H9 (cell line): ENCODE data around the gene EPO. TPM values are rescaled to one million over a fixed set of nuclear protein-coding genes. Genes with fewer than 3 reads are reported as not detected.

Experiments used
- DNase-seq: peaks from one replicate; pipeline ENCODE4 v3.0.0-alpha.2; 2017
- H2AFZ ChIP-seq: one replicate; pipeline ENCODE4 v1.6.1; 2013; ENCODE audit warnings: mild to moderate bottlenecking, low read length, control low read depth, moderate library complexity
- H2AK5ac ChIP-seq: 2 replicates; pipeline ENCODE4 v1.6.1; 2013; ENCODE audit warnings: low read length, control low read depth, mixed read lengths; ENCODE audit not compliant: insufficient read length
- H2BK120ac ChIP-seq: one replicate; pipeline ENCODE4 v1.6.1; 2013; ENCODE audit warnings: low read depth, mild to moderate bottlenecking, low read length, control low read depth, inconsistent platforms; ENCODE audit not compliant: poor library complexity, severe bottlenecking
- H2BK12ac ChIP-seq: 2 replicates; pipeline ENCODE4 v1.6.1; 2013; ENCODE audit warnings: low read length, control low read depth, mixed read lengths, low read depth; ENCODE audit not compliant: insufficient read length
- H2BK15ac ChIP-seq: 2 replicates; pipeline ENCODE4 v1.6.1; 2013; ENCODE audit warnings: low read depth, low read length, control low read depth
- H2BK20ac ChIP-seq: one replicate; pipeline ENCODE4 v1.6.1; 2013; ENCODE audit warnings: low read depth, mild to moderate bottlenecking, low read length, control low read depth, inconsistent platforms; ENCODE audit not compliant: poor library complexity, severe bottlenecking
- H2BK5ac ChIP-seq: 2 replicates; pipeline ENCODE4 v1.6.1; 2013; ENCODE audit warnings: low read length, control low read depth, mixed read lengths; ENCODE audit not compliant: insufficient read length
- H3K14ac ChIP-seq: 2 replicates; pipeline ENCODE4 v1.6.1; 2013; ENCODE audit warnings: low read length, control low read depth; ENCODE audit not compliant: insufficient read depth
- H3K18ac ChIP-seq: 2 replicates; pipeline ENCODE4 v1.6.1; 2013; ENCODE audit warnings: low read depth, mild to moderate bottlenecking, mixed read lengths, low read length, control low read depth; ENCODE audit not compliant: insufficient read length
- H3K23ac ChIP-seq: 2 replicates; pipeline ENCODE4 v1.6.1; 2013; ENCODE audit warnings: low read length, control low read depth, mixed read lengths, low read depth; ENCODE audit not compliant: insufficient read length
- H3K23me2 ChIP-seq: 2 replicates; pipeline ENCODE4 v1.6.1; 2013; ENCODE audit warnings: low read depth, mild to moderate bottlenecking, mixed read lengths, low read length, control low read depth; ENCODE audit not compliant: insufficient read length, poor library complexity, severe bottlenecking
- H3K27ac ChIP-seq: 2 replicates; pipeline ENCODE4 v1.5.1; 2013; ENCODE audit warnings: low read length, control low read depth, mixed read lengths, low read depth; ENCODE audit not compliant: insufficient read length
- H3K27me3 ChIP-seq: 2 replicates; pipeline ENCODE4 v1.6.1; 2013; ENCODE audit warnings: low read length, control low read depth, inconsistent platforms; ENCODE audit not compliant: insufficient read depth
- H3K4ac ChIP-seq: 2 replicates; pipeline ENCODE4 v1.6.1; 2013; ENCODE audit warnings: low read depth, mild to moderate bottlenecking, control low read depth, inconsistent platforms, low read length, moderate library complexity
- H3K4me1 ChIP-seq: 2 replicates; pipeline ENCODE4 v1.6.1; 2013; ENCODE audit warnings: low read length, control low read depth, inconsistent platforms; ENCODE audit not compliant: insufficient read depth
- H3K4me2 ChIP-seq: 2 replicates; pipeline ENCODE4 v1.6.1; 2013; ENCODE audit warnings: low read length, control low read depth, mixed read lengths; ENCODE audit not compliant: insufficient read length, insufficient read depth
- H3K56ac ChIP-seq: 2 replicates; pipeline ENCODE4 v1.6.1; 2013; ENCODE audit warnings: low read depth, mild to moderate bottlenecking, mixed read lengths, low read length, control low read depth; ENCODE audit not compliant: insufficient read length
- H3K79me1 ChIP-seq: 2 replicates; pipeline ENCODE4 v1.6.1; 2013; ENCODE audit warnings: low read depth, mild to moderate bottlenecking, moderate library complexity, low read length, control low read depth, inconsistent platforms; ENCODE audit not compliant: insufficient read depth, poor library complexity, severe bottlenecking
- H3K79me2 ChIP-seq: 2 replicates; pipeline ENCODE4 v1.6.1; 2013; ENCODE audit warnings: low read length, control low read depth, inconsistent platforms; ENCODE audit not compliant: insufficient read depth
- H3K9ac ChIP-seq: 2 replicates; pipeline ENCODE4 v1.6.1; 2013; ENCODE audit warnings: low read length, control low read depth, mixed read lengths; ENCODE audit not compliant: insufficient read length; ENCODE audit errors: extremely low read depth
- H3K9me3 ChIP-seq: one replicate; pipeline ENCODE4 v1.6.1; 2013; ENCODE audit warnings: low read depth, low read length, inconsistent platforms; ENCODE audit not compliant: control insufficient read depth
- H3T11ph ChIP-seq: one replicate; pipeline ENCODE4 v1.6.1; 2013; ENCODE audit warnings: mild to moderate bottlenecking, low read length, control low read depth, inconsistent platforms
- H4K20me1 ChIP-seq: one replicate; pipeline ENCODE4 v1.6.1; 2013; ENCODE audit not compliant: control insufficient read depth, insufficient read length, insufficient read depth
- H4K5ac ChIP-seq: 2 replicates; pipeline ENCODE4 v1.6.1; 2013; ENCODE audit warnings: low read depth, mild to moderate bottlenecking, mixed read lengths, low read length, control low read depth; ENCODE audit not compliant: insufficient read length
- H4K8ac ChIP-seq: replicated peaks from 2 replicates; pipeline ENCODE4 v1.6.1; 2013; ENCODE audit warnings: low read length, control low read depth, mixed read lengths, low read depth; ENCODE audit not compliant: insufficient read length
- H4K91ac ChIP-seq: 2 replicates; pipeline ENCODE4 v1.6.1; 2013; ENCODE audit warnings: low read depth, mild to moderate bottlenecking, moderate library complexity, mixed read lengths, low read length, control low read depth; ENCODE audit not compliant: insufficient read length
- H3K27ac Mint-ChIP-seq, 3 experiments: 2 replicates in 2 of 3; 3 replicates in 1 of 3; pipeline ENCODE4 v1.8.0; 2020 to 2021; ENCODE audit warnings: mixed read lengths in 3 of 3, mild to moderate bottlenecking in 1 of 3, moderate library complexity in 1 of 3
- H3K27me3 Mint-ChIP-seq: 2 replicates; pipeline ENCODE4 v1.8.0; 2021; ENCODE audit warnings: low read depth, mild to moderate bottlenecking, moderate library complexity, mixed read lengths
- H3K36me3 Mint-ChIP-seq, 3 experiments: 2 replicates in 2 of 3; 3 replicates in 1 of 3; pipeline ENCODE4 v1.8.0; 2020 to 2021; ENCODE audit warnings: low read depth in 3 of 3, mixed read lengths in 3 of 3; ENCODE audit not compliant: insufficient read depth in 1 of 3
- H3K4me1 Mint-ChIP-seq, 2 experiments: 2 replicates each; pipeline ENCODE4 v1.8.0; 2020; ENCODE audit warnings: mixed read lengths in 2 of 2
- H3K4me3 Mint-ChIP-seq, 2 experiments: 2 replicates in 1 of 2; 3 replicates in 1 of 2; pipeline ENCODE4 v1.8.0; 2020 to 2021; ENCODE audit warnings: mild to moderate bottlenecking in 2 of 2, mixed read lengths in 2 of 2, moderate library complexity in 1 of 2
- H3K9me3 Mint-ChIP-seq, 2 experiments: 2 replicates in 1 of 2; 3 replicates in 1 of 2; pipeline ENCODE4 v1.8.0; 2020; ENCODE audit warnings: mild to moderate bottlenecking in 2 of 2, mixed read lengths in 2 of 2, moderate library complexity in 1 of 2
- WGBS: extraction: QIAGEN DNeasy Blood & Tissue Kit; methylation state at CpG from one replicate; pipeline ENCODE4 v1.1.7; 2013; ENCODE audit warnings: missing lambda C conversion rate, low lambda C conversion rate, mixed read lengths; ENCODE audit not compliant: insufficient read length; ENCODE audit errors: extremely low coverage; 5-methylcytosine and 5-hydroxymethylcytosine counted together
- total RNA-seq: library from RNA; stranded (reverse); gene quantifications from 2 replicates; pipeline ENCODE4 v1.2.1, GENCODE V29; 2021
- TF ChIP-seq, protein P1 (sequence below): fragments of 200-600 bp; sonication (generic); conservative IDR thresholded peaks from 3 replicates; pipeline ENCODE4 v1.8.0; 2021; ENCODE audit warnings: antibody characterized with exemption, mild to moderate bottlenecking

Gene EPO
- total RNA-seq, 1 experiment from 2014 or later = 0.44 TPM

GRCh38 chr7:100696123-100696521 is 24.1 kb upstream of the EPO start:
- no peak for DNase-seq
- H3K4ac ChIP-seq = no peak overlapping the region
- peak overlapping the region; percentile 72; the same call in 1 of the 2 replicates for H3K14ac ChIP-seq
- no peaks in the 10 kb centered on the region for H3K27me3 ChIP-seq
- H3K4me1 ChIP-seq = 0 out of 2 replicates have a peak, but pooled peaks cover 5% of the 10 kb centered on the region
- no peak overlapping the region for H2BK15ac ChIP-seq
- no peak overlapping the region for H3K23ac ChIP-seq
- no peak overlapping the region for H2AK5ac ChIP-seq
- no peak overlapping the region for H2BK20ac ChIP-seq
- no peak overlapping the region for H4K8ac ChIP-seq
- peak overlapping the region; percentile 44 for H3K4me2 ChIP-seq
- H2BK5ac ChIP-seq = no peak overlapping the region
- H2AFZ ChIP-seq = no peak overlapping the region
- H4K5ac ChIP-seq = peak overlapping the region; percentile 86
- H4K20me1 ChIP-seq = no peaks in the 10 kb centered on the region
- H3K36me3 Mint-ChIP-seq = peaks cover 5 to 8% (median 7%) of the 10 kb centered on the region in 3 experiments
- peak overlapping the region; percentile 97 for H3K27ac ChIP-seq
- H3K4me1 Mint-ChIP-seq = peaks cover 31 to 33% of the 10 kb centered on the region in 2 experiments
- TF ChIP-seq, protein P1, sequence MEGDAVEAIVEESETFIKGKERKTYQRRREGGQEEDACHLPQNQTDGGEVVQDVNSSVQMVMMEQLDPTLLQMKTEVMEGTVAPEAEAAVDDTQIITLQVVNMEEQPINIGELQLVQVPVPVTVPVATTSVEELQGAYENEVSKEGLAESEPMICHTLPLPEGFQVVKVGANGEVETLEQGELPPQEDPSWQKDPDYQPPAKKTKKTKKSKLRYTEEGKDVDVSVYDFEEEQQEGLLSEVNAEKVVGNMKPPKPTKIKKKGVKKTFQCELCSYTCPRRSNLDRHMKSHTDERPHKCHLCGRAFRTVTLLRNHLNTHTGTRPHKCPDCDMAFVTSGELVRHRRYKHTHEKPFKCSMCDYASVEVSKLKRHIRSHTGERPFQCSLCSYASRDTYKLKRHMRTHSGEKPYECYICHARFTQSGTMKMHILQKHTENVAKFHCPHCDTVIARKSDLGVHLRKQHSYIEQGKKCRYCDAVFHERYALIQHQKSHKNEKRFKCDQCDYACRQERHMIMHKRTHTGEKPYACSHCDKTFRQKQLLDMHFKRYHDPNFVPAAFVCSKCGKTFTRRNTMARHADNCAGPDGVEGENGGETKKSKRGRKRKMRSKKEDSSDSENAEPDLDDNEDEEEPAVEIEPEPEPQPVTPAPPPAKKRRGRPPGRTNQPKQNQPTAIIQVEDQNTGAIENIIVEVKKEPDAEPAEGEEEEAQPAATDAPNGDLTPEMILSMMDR = no peak
- peak overlapping the region; percentile 15 for H2BK120ac ChIP-seq
- peak overlapping the region; percentile 36 to 97 (median 37); a peak in 5 of 7 replicates for H3K27ac Mint-ChIP-seq
- no peak overlapping the region for H3K18ac ChIP-seq
- no peaks in the 10 kb centered on the region for H3K9me3 ChIP-seq
- H3T11ph ChIP-seq = peak overlapping the region; percentile 71
- H3K9me3 Mint-ChIP-seq = no peaks in the 10 kb centered on the region
- no peak overlapping the region for H4K91ac ChIP-seq
- peak overlapping the region in 1 of 2 experiments; percentile 72; a peak in 3 of 5 replicates for H3K4me3 Mint-ChIP-seq
- H3K27me3 Mint-ChIP-seq = peaks cover 2% of the 10 kb centered on the region
- no peak overlapping the region for H2BK12ac ChIP-seq
- H3K9ac ChIP-seq = peak overlapping the region; percentile 70
- H3K79me2 ChIP-seq = peaks cover 16% of the 10 kb centered on the region; the same call in 1 of the 2 replicates
- H3K79me1 ChIP-seq = peaks cover under 1% of the 10 kb centered on the region
- no peak overlapping the region for H3K56ac ChIP-seq
- no CpG with 5 or more reads among the region's 6 CpGs for WGBS
- peaks cover 12% of the 10 kb centered on the region for H3K23me2 ChIP-seq
